Activated CD4-positive, CD25-positive, alpha-beta regulatory T cell treated with anti-CD3 and anti-CD28 coated beads, Interleukin-2, amount 50 U/mL, for 24 hours (primary cell): Measurements from ENCODE around the gene SLCO6A1.
"Not testable (repeated sequence)": the region's sequence is repeated elsewhere in the genome, so short reads cannot be mapped to it uniquely, and the experiment has no call there.

Source experiments
- ATAC-seq, 2 donors: fragments of 150-1000 bp; cut with Tn5 transposase; one replicate each; pipeline ENCODE4 v1.10.0; 2021; ENCODE audit warnings: mild to moderate bottlenecking in 1 of 2, moderate library complexity in 1 of 2

The SLCO6A1 gene, protein sequence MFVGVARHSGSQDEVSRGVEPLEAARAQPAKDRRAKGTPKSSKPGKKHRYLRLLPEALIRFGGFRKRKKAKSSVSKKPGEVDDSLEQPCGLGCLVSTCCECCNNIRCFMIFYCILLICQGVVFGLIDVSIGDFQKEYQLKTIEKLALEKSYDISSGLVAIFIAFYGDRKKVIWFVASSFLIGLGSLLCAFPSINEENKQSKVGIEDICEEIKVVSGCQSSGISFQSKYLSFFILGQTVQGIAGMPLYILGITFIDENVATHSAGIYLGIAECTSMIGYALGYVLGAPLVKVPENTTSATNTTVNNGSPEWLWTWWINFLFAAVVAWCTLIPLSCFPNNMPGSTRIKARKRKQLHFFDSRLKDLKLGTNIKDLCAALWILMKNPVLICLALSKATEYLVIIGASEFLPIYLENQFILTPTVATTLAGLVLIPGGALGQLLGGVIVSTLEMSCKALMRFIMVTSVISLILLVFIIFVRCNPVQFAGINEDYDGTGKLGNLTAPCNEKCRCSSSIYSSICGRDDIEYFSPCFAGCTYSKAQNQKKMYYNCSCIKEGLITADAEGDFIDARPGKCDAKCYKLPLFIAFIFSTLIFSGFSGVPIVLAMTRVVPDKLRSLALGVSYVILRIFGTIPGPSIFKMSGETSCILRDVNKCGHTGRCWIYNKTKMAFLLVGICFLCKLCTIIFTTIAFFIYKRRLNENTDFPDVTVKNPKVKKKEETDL

DNA sequence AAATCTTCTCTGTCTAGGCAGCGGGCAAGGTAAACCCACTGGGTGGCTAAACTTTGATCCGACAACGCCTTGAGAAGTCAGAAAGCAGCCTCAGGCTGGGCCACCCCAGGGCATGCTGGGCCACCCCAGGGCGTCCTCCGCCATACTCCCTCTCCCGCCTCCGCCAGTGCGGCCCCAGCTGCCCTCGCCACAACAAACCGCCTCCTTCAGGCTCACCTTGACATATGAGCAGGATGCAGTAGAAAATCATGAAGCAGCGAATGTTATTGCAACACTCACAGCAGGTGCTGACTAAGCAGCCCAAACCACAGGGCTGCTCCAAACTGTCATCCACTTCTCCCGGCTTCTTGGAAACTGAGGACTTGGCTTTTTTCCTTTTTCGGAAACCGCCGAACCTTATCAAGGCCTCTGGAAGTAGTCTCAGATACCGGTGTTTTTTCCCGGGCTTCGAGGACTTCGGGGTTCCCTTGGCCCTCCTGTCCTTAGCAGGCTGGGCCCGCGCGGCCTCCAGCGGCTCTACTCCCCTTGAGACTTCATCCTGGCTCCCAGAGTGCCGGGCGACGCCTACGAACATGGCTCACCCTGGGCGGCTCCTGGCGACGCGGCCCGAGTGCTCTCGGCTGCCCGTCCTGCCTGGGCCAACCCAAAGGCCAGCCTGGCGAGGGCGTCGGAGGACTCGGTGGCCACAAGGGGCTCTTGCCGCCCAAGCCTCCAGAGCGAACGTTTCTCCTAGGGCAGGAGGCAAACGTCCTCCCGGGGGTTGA, at the start of gene SLCO6A1:
Gene SLCO6A1 (minus strand): TSS at position 731 of the 764 bp plus-strand sequence. CDS start 157 bp downstream, at position 574.
- ATAC-seq = no peak

DNA sequence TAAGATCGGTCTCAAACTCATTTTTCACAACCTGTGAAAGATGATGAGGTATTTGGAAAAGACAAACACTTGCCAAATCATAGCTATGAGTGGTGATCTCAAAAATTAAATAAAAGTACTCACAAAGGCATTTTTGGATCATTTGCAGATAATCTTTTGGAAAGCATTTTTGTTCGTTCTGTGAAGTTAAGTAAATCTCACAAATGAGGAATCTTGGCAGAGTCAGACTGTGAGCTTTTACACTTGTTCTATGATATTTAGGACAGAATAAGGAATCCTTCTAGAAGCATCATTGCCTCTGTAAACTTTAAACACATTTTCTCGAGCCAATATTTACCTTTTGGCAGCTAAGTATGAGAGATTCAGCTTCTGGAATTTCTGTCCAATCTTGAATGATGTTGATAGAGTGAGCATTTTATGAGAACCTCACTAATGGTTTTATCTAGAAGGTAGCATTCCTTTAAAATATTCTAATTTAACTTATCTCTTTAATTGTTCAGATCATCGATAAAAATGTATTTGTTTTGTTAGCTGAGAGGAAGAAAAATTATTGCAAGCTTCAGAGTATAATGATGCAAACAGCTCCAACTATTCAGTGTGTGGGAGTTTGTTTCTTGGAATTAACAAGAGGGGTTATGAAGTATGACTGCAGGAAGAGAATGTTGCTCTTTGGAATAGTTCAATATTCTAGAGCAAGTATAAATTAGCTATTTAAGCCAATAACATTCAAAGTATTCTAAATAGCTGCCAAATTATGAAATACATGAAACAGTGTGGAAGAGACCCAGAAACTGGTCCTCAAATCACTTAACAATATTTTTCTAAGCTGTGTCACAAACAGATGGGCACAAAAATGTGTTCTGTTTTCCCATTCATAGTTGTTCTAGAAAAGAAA, 48.6 kb upstream of the SLCO6A1 start:
- no peak for ATAC-seq

DNA sequence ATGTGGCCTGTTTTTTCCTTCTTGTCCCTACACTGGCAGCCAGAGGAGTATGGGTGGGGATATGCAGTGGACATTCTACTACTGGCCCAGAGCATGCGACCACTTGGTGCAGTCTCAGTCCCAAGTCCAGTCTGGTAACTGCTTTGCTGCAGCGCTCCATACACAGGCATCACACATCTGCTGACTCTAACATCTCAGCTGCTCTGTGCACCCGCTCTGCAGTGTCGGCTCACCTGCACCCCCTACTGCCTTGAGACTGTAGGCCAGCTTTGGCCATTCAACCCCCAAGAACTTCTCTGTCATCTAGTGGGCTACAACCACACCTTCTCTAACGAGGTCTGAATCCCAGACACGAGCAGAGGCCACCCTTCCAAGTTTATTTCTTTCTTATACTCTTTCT, 46.4 kb upstream of the SLCO6A1 start:
- no peak for ATAC-seq

DNA sequence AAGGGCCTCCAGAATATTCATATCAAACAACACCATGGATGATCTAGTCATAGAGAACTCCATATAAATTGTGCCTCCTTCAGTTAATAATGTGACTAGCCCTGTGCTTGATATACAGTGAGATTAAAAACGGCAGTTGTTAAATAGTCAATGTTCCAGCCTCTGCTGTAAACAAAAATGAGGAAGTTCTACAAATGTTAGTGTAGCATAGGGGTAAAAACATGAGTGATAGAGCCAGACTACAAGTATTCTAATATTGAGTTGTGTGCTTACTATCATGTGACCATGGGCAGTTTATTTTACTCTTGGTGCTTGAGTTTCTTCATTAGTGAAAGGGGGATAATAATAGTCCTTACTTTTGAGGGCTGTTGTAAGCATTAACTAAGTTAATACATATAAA, 43.3 kb upstream of the SLCO6A1 start:
- no peak for ATAC-seq

DNA sequence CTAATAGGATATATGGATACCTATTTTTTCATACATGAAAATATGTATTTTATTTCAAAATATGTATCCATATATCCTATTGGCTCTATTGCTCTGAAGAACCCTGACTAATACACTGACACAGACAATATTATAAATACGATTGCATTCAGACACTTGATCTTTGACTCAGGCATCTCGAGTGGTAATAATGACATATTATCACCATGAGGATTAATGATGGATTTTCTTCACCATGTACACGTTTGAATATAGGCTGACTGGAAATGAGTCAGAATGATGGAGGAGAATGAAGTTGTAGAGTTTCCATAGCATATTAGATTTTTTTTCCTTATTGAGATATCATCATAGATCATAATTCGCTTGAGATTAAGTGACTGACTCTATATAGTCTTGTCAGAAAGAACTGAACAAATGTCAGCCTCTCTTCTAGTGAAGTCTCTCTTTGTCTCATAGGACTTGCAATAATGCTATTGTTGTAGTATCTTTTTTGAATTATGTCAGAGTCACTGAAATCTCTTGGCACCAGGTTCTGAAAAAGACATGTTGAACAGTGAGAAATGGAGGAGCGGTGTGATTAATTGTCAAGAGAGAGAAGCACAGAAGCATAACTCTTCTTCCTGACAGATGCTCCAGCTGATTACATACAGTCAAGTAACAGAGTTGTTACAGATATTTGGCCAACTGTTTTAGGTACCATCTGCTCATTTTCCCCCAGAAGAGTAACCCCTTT, 41.4 kb upstream of the SLCO6A1 start:
- ATAC-seq = no peak

DNA sequence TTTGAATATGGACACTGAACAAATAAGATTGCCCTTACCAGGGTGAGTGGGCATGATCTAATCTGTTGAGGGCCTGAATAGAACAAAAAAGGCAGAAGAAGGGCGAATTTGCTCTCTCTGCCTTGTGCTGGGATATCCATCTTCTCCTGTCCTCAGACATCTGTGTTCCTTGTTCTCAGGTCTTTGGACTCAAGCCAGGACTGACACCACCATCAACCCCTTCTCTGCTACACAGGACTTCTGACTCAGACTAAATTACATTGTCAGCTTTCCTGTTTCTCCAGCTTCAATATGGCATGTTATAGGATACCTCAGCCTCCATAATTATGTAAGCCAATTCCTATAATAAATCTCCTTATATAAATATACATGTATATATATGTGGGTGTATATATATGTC, 40.8 kb upstream of the SLCO6A1 start:
- ATAC-seq = no peak

DNA sequence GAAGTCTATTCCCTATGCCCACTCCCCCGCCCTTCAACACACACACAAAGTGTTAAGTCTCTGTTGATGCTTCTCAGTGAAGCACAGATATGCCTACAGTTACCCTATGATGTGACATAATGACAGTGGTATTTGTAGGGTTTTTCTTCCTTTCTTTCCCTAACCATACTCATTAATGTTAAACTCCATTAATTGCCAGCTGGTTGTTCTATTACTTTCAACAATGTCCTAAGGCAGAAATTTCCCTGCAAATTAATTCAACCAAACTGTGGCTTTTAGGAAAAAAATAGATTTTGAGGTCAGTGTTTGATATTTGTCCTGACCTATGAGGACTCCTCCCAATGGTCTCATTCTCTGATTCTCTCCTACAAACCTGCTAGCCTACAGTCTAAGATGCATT, 38.2 kb upstream of the SLCO6A1 start:
- no peak for ATAC-seq

DNA sequence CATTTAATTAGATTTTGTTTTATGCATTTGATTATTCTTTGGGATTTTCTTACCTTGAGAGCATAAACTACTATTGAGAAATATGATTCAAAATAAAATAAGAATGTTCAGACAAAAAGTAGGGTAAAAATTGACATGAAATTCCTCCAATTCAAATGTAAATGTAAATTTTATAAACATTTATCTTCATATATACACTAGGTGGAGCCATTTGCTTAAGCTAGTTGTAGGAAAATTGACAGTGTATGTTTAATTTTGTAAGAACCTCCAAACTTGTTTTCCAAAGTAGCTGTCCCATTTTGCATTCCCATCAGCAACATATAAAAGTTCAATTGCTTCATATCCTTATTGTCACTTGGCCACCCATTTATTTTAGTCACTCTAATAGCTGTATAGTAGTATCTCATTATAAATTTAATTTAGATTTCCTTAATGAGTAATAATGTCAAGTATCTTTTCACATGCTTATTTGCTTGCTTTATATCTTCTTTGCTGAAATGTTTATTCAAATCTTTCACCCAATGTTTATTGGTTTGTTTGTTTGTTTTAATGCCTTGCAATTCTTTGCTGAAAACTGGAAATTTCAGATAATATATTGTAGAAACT, 37.6 kb upstream of the SLCO6A1 start:
- ATAC-seq = no peak

DNA sequence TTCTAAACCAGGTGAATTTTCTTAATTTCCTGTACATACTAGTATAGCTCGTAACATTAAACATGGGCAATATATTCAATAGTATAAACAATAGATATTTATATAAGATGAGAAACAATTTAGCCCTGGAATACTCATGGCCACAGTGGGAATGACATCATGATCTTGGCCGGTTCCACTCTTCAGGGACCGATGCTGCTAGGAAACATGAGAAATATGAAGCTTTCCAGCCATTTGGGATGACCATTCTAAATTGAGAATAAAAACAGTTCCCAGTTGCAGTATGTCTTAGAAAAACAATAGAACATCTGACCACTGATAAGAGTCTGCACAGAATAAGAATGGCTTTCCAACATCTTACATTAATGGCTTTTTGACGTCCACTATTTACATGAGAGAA, 33.3 kb upstream of the SLCO6A1 start:
- no peak for ATAC-seq

DNA sequence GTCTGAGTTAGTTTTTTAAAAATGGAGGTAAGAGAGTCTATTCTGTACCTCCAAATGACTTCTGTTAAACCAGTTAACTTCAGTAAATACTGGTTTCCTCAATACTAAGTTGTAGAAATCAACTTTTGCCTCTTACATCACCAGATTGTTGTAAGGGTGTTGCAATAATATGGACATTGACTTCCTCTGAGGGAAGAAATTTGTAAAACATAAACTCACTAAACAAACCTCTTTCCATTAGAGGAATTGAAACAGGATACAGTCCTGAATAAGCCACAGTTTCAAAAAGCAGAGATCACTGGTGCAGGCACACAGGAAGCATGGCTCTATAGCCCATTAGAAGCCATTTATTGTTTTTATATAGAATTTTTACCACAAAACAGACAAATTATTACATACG, 32.7 kb upstream of the SLCO6A1 start:
- no peak for ATAC-seq

DNA sequence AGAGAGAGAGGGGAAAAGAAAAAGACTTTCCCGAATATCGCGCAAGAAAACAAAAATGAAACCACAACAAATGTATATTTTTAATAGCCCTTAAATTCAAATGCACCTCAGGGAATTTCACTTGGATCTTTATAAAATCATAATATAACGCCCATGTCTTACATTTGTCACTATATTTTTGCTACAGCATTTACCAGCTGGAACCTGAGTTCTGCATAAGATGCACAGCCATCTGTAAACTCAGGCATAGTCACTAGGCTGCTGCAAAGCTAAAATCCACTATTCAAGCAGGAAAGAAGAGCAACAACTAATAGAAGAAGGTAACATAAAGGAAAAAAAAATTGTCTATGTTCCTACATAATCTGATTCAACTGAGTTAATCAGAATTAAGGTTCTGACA, 30.6 kb upstream of the SLCO6A1 start:
- no peak for ATAC-seq

DNA sequence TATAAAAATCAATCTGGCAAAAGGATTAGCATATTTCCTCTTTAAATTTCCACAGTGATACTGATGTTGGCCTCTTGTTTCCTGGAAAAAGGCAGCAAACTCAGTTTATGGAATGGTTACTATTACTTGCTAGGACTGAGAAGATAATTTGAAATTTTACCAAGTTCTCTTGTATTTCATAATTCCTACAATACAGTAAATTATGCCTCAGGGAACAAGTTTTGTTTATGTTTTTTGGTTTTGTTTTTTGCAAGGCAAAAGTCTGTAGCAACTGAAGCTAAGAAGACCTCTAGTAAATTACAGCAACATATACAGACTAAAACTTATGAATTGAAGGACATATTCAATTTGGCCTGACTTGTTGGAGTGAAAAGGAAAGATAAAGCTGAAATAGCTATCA, 30.2 kb upstream of the SLCO6A1 start:
- no peak for ATAC-seq

DNA sequence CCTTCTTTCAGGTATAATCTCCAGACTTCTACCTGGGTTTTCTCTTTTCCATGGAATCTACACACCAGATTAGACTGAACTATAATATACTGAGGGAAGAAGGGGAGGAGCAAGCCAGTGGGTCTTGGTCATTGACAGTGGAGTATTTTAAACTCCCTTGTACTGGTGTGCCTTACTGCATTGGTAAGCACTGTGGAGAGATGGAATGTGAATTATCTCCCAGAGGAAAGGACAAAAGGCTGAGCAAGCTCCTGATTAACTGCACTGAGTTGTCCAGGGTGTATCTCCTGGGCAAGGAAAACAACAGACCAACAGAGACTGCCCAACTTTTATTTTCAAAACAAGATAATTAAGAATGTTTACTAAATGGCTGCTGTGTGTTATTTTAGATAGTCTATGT, 29.8 kb upstream of the SLCO6A1 start:
- no peak for ATAC-seq

DNA sequence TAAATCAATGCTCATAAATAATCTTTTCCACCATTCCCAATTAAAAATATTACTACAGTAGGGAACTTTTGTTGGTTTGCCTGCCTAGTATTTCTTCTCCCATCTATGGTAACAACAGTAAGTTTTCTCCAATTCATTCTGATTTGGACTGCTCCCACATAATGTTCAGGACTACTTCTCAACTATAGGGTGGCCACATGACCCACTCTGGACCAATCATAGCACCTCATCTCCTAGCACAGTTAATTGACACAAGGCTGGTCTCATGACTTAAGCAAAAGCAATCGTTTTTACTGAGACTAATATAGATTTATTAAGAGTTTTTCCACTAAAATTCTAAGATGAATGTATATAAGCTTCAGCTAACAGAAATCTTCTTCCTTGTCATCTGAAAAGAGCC, 28.7 kb upstream of the SLCO6A1 start:
- no peak for ATAC-seq

DNA sequence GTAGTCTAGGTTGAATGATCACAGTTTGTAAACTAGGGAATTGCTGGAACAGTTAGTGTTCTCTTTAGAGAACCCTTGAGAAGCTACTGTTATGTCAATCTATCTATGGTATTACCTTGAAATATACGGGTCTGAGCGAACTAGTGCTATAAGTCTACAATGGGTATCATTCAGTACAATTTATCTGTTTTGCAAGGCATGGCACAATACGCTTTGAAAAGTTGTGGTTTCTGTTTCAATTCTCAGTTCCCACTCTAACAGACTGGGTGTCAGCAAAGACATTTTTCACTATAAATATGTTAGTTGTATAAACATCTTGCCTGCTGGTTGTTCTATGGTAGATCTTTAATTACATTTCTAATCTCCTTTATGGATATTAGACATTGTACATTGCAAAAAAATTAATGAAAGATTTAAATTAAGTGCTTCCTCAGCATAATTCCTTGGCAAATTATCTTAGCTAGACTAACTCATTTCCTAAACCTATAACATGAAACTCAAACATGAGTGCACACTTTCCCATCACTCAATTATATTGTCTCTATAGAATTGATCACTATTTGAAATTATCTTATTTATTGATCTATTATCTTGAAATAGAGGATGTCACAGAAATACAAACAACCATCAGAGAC, 24.9 kb upstream of the SLCO6A1 start:
- ATAC-seq = no peak

DNA sequence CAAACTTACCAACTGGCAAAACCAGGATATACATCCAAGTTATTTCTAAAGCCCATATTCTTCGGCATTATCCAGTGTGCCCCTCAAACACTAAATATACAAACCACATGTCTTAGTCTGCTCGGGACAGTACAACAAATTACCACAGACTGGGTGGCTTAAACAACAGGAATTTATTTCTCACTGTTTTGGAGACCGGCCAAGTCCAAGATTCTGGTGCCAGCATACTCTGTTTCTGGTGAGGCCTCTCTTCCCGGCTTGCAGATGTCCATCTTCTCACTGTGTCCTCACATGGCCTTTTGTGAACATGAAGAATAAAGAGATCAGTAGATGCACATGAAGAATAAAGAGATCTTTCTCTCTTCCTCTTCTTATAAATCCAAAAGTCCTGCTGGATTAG, 12.9 kb upstream of the SLCO6A1 start:
- ATAC-seq = no peak

DNA sequence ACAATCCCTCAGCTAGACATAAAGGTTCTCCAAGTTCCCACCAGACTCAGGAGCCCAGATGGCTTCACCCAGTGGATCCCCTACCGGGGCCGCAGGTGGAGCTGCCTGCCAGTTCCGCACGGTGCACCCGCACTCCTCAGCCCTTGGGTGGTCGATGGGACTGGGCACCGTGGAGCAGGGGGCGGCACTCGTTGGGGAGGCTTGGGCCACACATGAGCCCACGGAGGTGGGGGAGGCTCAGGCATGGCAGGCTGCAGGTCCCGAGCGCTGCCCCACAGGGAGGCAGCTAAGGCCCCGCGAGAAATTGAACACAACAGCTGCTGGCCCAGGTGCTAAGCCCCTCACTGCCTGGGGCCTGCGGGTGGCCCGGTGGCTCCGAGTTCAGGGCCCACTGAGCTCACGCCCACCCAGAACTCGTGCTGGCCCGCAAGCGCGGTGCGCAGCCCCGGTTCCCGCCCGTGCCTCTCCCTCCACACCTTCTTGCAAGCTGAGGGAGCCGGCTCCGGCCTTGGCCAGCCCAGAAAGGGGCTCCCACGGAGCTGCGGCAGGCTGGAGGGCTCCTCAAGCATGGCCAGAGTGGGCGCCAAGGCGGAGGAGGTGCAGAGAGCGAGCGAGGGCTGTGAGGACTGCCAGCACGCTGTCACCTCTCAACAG, 7.4 kb downstream of the SLCO6A1 start:
- not testable (repeated sequence) for ATAC-seq

DNA sequence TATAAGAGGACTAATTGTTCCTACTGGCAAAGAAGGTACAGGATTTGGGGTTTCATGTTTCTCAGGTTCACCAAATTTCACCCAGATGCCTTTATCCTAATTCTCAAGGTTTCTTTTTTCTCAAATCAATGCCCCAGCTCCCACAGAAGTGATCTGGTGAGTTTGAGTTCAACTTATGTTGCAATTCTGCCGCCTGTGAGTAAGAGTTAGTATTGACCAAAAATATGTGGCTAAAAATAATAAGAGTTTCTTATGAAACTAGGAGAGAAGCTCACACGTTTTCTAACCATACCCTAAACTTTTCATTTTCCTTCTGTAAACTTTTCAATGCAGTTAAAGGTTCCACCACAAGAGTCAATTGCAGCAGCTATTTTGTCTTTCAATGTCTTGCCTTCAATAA, 15.1 kb downstream of the SLCO6A1 start:
- no peak for ATAC-seq

DNA sequence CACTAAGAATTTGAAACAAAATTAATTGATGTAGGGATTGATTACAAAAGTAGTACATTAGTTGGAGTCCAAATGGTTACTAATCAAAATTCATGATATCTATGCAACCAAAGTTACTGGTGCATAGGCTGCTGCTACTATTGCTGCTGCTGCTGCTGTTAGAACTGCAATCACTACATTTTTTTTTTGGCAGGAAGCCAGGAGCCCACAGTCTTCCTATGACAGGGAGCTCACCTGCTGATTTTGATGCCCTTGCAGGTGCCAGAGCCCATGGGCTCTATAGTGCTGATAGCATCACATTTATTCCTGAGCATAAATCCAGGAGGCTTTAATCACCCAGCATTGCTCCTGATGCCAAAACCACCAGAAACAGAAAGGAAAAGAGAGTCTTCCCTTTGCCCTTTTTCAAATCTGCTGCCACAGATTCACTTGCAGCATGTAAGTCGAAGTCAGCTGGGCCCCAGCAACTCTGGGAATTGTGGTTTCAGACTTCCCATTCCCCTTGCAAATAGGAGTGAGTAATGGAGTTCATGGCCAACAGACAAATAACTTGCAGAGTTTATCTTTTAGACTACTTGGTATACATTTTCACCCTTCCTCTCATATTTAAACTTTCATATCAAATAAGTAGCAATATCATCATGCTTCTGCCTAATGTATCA, 17.6 kb downstream of the SLCO6A1 start:
- no peak for ATAC-seq

DNA sequence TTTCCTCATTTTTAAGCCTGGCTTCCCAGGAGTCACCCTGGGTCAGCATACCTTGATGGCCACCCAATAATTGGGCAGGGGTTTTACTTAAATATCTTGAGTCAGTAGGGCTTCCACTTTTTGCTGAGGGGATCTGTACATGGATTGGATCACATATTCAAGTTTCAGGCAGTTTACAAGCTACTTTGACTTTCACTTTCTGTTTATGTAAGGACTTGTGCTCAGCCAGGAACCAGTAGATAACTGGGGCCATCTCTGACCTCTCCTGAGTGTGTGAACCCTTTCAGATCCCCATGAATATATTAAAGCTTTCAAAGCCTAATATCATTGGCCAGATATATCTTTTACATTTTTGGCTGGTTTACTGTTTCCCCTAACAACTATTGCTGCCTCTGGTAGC, 45.1 kb downstream of the SLCO6A1 start:
- ATAC-seq = no peak
